ENCODE measurements around the gene APBB1IP.
"Not testable (repeated sequence)": the region's sequence is repeated elsewhere in the genome, so short reads cannot be mapped to it uniquely, and the experiment has no call there.

APBB1IP gene

GRCh38 chr10:26477501-26477900 lies 39.4 kb downstream of the APBB1IP start:
- no peak for DNase-seq (ENCODE audit: low read depth)

GRCh38 chr10:26478061-26478460 lies 39.9 kb downstream of the APBB1IP start:
- DNase-seq (ENCODE audit: low read depth) = no peak

- DNase-seq (ENCODE audit: low read depth) = no peak
Measured at GRCh38 chr10:26479766-26480492, 41.8 kb downstream of the APBB1IP start.

GRCh38 chr10:26481315-26481692 lies 43.2 kb downstream of the APBB1IP start:
- DNase-seq (ENCODE audit: low read depth) = no peak

GRCh38 chr10:26481914-26482550 lies 43.9 kb downstream of the APBB1IP start:
- DNase-seq (ENCODE audit: low read depth) = no peak

GRCh38 chr10:26483554-26483953 lies 45.4 kb downstream of the APBB1IP start:
- no peak for DNase-seq (ENCODE audit: low read depth)

- DNase-seq (ENCODE audit: low read depth) = no peak
Measured at GRCh38 chr10:26485150-26485941, 47.2 kb downstream of the APBB1IP start.

- no peak for DNase-seq (ENCODE audit: low read depth)
Measured at GRCh38 chr10:26486304-26486703, 48.2 kb downstream of the APBB1IP start.

- peak; percentile 70 for DNase-seq (ENCODE audit: low read depth)
Measured at GRCh38 chr10:26486990-26487850, 49.1 kb downstream of the APBB1IP start.

- DNase-seq (ENCODE audit: low read depth) = no peak
Measured at GRCh38 chr10:26488344-26488743, 50.2 kb downstream of the APBB1IP start.

GRCh38 chr10:26489081-26489480 lies 50.9 kb downstream of the APBB1IP start:
- DNase-seq (ENCODE audit: low read depth) = no peak

GRCh38 chr10:26490367-26490766 lies 52.2 kb downstream of the APBB1IP start:
- DNase-seq (ENCODE audit: low read depth) = not testable (repeated sequence)

GRCh38 chr10:26491276-26491675 lies 53.1 kb downstream of the APBB1IP start:
- DNase-seq (ENCODE audit: low read depth) = no peak

- no peak for DNase-seq (ENCODE audit: low read depth)
Measured at GRCh38 chr10:26491934-26492333, 53.8 kb downstream of the APBB1IP start.

- DNase-seq (ENCODE audit: low read depth) = not testable (repeated sequence)
Measured at GRCh38 chr10:26492725-26493124, 54.6 kb downstream of the APBB1IP start.

GRCh38 chr10:26494018-26494417 lies 55.9 kb downstream of the APBB1IP start:
- DNase-seq (ENCODE audit: low read depth) = no peak

GRCh38 chr10:26499426-26499825 lies 61.3 kb downstream of the APBB1IP start:
- no peak for DNase-seq (ENCODE audit: low read depth)

- DNase-seq (ENCODE audit: low read depth) = no peak
Measured at GRCh38 chr10:26502986-26503385, 64.8 kb downstream of the APBB1IP start.

- no peak for DNase-seq (ENCODE audit: low read depth)
Measured at GRCh38 chr10:26503911-26504310, 65.8 kb downstream of the APBB1IP start.

- DNase-seq (ENCODE audit: low read depth) = not testable (repeated sequence)
Measured at GRCh38 chr10:26504429-26504828, 66.3 kb downstream of the APBB1IP start.

- DNase-seq (ENCODE audit: low read depth) = no peak
Measured at GRCh38 chr10:26505491-26505890, 67.3 kb downstream of the APBB1IP start.

GRCh38 chr10:26506736-26507135 lies 68.6 kb downstream of the APBB1IP start:
- DNase-seq (ENCODE audit: low read depth) = no peak

Measured in stimulated activated CD4-positive, alpha-beta T cell treated with anti-CD3 and anti-CD28 coated beads, Interleukin-2, amount 100 ng/mL, for 4 hours (primary cell).